DOHH2 (cell line): Measurements from ENCODE around the gene SETD9.

Source experiments
- H3F3A ChIP-seq: fragments of 200-600 bp; sonication (generic), shearing (Covaris generic); 2 replicates; pipeline ENCODE4 v1.6.0; 2016; ENCODE audit warnings: antibody characterized with exemption, mild to moderate bottlenecking; ENCODE audit not compliant: control insufficient read depth, insufficient read depth
- H3K27ac ChIP-seq: fragments of 200-600 bp; sonication (generic); 2 replicates; pipeline ENCODE4 v1.5.1; 2014; ENCODE audit warnings: low read depth, mild to moderate bottlenecking, low read length, moderate library complexity
- H3K27me3 ChIP-seq: fragments of 200-600 bp; sonication (generic); 2 replicates; pipeline ENCODE4 v1.6.1; 2014; ENCODE audit warnings: mild to moderate bottlenecking, low read length, mixed read lengths; ENCODE audit not compliant: control insufficient read depth
- H3K36me3 ChIP-seq: fragments of 200-600 bp; sonication (generic); 2 replicates; pipeline ENCODE4 v1.6.1; 2014; ENCODE audit warnings: mild to moderate bottlenecking, low read length, moderate library complexity, mixed read lengths; ENCODE audit not compliant: control insufficient read depth
- H3K4me1 ChIP-seq: fragments of 200-600 bp; sonication (generic); 2 replicates; pipeline ENCODE4 v1.6.1; 2014; ENCODE audit warnings: mild to moderate bottlenecking, low read length, mixed read lengths; ENCODE audit not compliant: control insufficient read depth
- H3K4me2 ChIP-seq: fragments of 200-600 bp; sonication (generic); 2 replicates; pipeline ENCODE4 v1.6.0; 2014; ENCODE audit warnings: mild to moderate bottlenecking, low read length, moderate library complexity
- H3K4me3 ChIP-seq: fragments of 200-600 bp; sonication (generic); 2 replicates; pipeline ENCODE4 v1.5.1; 2014; ENCODE audit warnings: mild to moderate bottlenecking, low read length, mixed read lengths
- H3K79me2 ChIP-seq: fragments of 200-600 bp; sonication (generic); 2 replicates; pipeline ENCODE4 v1.6.1; 2014; ENCODE audit warnings: mild to moderate bottlenecking, low read length, mixed read lengths; ENCODE audit not compliant: control insufficient read depth
- H3K9me2 ChIP-seq: fragments of 200-600 bp; sonication (generic); replicated peaks from 2 replicates; pipeline ENCODE4 v1.6.1; 2014; ENCODE audit warnings: mild to moderate bottlenecking, low read length, mixed read lengths; ENCODE audit not compliant: control insufficient read depth
- H3K9me3 ChIP-seq: fragments of 200-600 bp; sonication (generic); 2 replicates; pipeline ENCODE4 v1.6.1; 2014; ENCODE audit warnings: antibody characterized with exemption, low read length, mixed read lengths; ENCODE audit not compliant: control insufficient read depth, insufficient read depth
- H4K20me1 ChIP-seq: fragments of 200-600 bp; sonication (generic); 2 replicates; pipeline ENCODE4 v1.6.0; 2014; ENCODE audit warnings: low read depth, mild to moderate bottlenecking, antibody characterized with exemption, low read length, moderate library complexity; ENCODE audit not compliant: control insufficient read depth, insufficient read depth
- CTCF ChIP-seq: fragments of 200-600 bp; sonication (generic); IDR thresholded peaks from one replicate; pipeline ENCODE4 v1.5.1; 2014; ENCODE audit warnings: antibody characterized with exemption, mild to moderate bottlenecking, low read depth, low read length; ENCODE audit not compliant: poor library complexity, severe bottlenecking
- EZH2phosphoT487 ChIP-seq: fragments of 200-600 bp; sonication (generic); IDR thresholded peaks from 2 replicates; pipeline ENCODE4 v1.6.1; 2017; ENCODE audit warnings: borderline replicate concordance, mild to moderate bottlenecking, antibody characterized with exemption, low read length, moderate library complexity, mixed read lengths

SETD9 gene

GRCh38 chr5:56881571-56881970 lies 27.8 kb upstream of the SETD9 start:
- TF ChIP-seq CTCF = no peak
- no peak for TF ChIP-seq EZH2phosphoT487
- H3K79me2 ChIP-seq = no peaks in the 10 kb centered on the region
- H3K4me2 ChIP-seq = no peak overlapping the region
- H3K4me1 ChIP-seq = no peaks in the 10 kb centered on the region
- no peaks in the 10 kb centered on the region for H3K27me3 ChIP-seq
- H3K9me3 ChIP-seq = no peaks in the 10 kb centered on the region
- H3K27ac ChIP-seq = no peak overlapping the region
- no peaks in the 10 kb centered on the region for H3K9me2 ChIP-seq
- no peak overlapping the region for H3K4me3 ChIP-seq
- H4K20me1 ChIP-seq = no peaks in the 10 kb centered on the region
- no peaks in the 10 kb centered on the region for H3F3A ChIP-seq
- peaks cover 98% of the 10 kb centered on the region for H3K36me3 ChIP-seq

- TF ChIP-seq EZH2phosphoT487 = no peak
- TF ChIP-seq CTCF = no peak
- H3K4me2 ChIP-seq = no peak overlapping the region
- no peaks in the 10 kb centered on the region for H4K20me1 ChIP-seq
- H3K9me2 ChIP-seq = no peaks in the 10 kb centered on the region
- no peaks in the 10 kb centered on the region for H3K4me1 ChIP-seq
- H3K36me3 ChIP-seq = peaks cover 54% of the 10 kb centered on the region
- H3F3A ChIP-seq = no peaks in the 10 kb centered on the region; the same call in 1 of the 2 replicates
- H3K27ac ChIP-seq = no peak overlapping the region
- H3K9me3 ChIP-seq = no peaks in the 10 kb centered on the region
- no peaks in the 10 kb centered on the region for H3K79me2 ChIP-seq
- no peaks in the 10 kb centered on the region for H3K27me3 ChIP-seq
- H3K4me3 ChIP-seq = no peak overlapping the region
Measured at GRCh38 chr5:56893251-56893951, 16.0 kb upstream of the SETD9 start.

GRCh38 chr5:56896763-56897162 lies 12.6 kb upstream of the SETD9 start:
- H3K27me3 ChIP-seq = no peaks in the 10 kb centered on the region
- no peak overlapping the region for H3K27ac ChIP-seq
- no peaks in the 10 kb centered on the region for H4K20me1 ChIP-seq
- no peak overlapping the region for H3K4me3 ChIP-seq
- TF ChIP-seq EZH2phosphoT487 (no peak), CTCF (no peak)
- H3K4me2 ChIP-seq = no peak overlapping the region
- no peaks in the 10 kb centered on the region; the same call in 1 of the 2 replicates for H3F3A ChIP-seq
- H3K9me2 ChIP-seq = no peaks in the 10 kb centered on the region
- H3K79me2 ChIP-seq = no peaks in the 10 kb centered on the region
- no peaks in the 10 kb centered on the region for H3K4me1 ChIP-seq
- peaks cover 24% of the 10 kb centered on the region for H3K36me3 ChIP-seq
- no peaks in the 10 kb centered on the region for H3K9me3 ChIP-seq
